K562 (cell line): ENCODE data around the gene SUPT5H. TPM values are rescaled to one million over a fixed set of nuclear protein-coding genes. Genes with fewer than 3 reads are reported as not detected.

Source experiments
- ATAC-seq: fragments of 200-7000 bp; cut with Tn5 transposase; 3 replicates; pipeline ENCODE4 v1.9.1; 2020; ENCODE audit warnings: moderate library complexity
- BruUV-seq: library from RNA; stranded (reverse); fragments of 400-500 nt; replicated peaks from 2 replicates; lab custom pipeline; 2021; lab: Mats Ljungman, UMichigan
- CTCF ChIA-PET: fragments of 300-600 bp; formaldehyde crosslinking; extraction: SDS; loops from one replicate; lab custom pipeline; 2021; ENCODE audit warnings: low intra/inter-chr PET ratio; lab: Yijun Ruan, JAX
- POLR2A ChIA-PET: fragments of 300-600, 350-650 bp; sonication (Branson Sonifier 250); formaldehyde crosslinking; extraction: SDS; loops from one replicate; lab custom pipeline; 2021; ENCODE audit warnings: antibody characterized with exemption, inconsistent platforms; lab: Yijun Ruan, JAX
- DNase-seq, 4 experiments: peaks; one replicate each; pipeline versions ENCODE4 v3.0.0 to v3.0.0-alpha.2; 2011 to 2018; ENCODE audit warnings: low spot score in 3 of 4, mixed read lengths in 3 of 4; ENCODE audit errors: extremely low read depth in 1 of 4
- FAIRE-seq: peaks from 2 replicates; lab custom pipeline; 2011; peaks lifted over from hg19 to GRCh38; lab: Jason Lieb, UNC
- H2AFZ ChIP-seq: 2 replicates; pipeline ENCODE4 v1.6.0; 2011; ENCODE audit warnings: low read depth, low read length, control low read depth, inconsistent platforms
- H3K27ac ChIP-seq: fragments of 200-600 bp; 3 replicates; pipeline ENCODE4 v1.8.0; 2011; ENCODE audit warnings: low read depth, mild to moderate bottlenecking, control low read depth, inconsistent platforms, low read length, moderate library complexity, mixed read lengths; ENCODE audit errors: extremely low read depth
- H3K27me3 ChIP-seq, 2 experiments: fragments of 300-600 bp in 1 of 2; 2 replicates in 1 of 2; 3 replicates in 1 of 2; pipeline versions ENCODE4 v1.6.0 to v1.8.0; 2011; ENCODE audit warnings: inconsistent platforms in 2 of 2, low read length in 2 of 2, mild to moderate bottlenecking in 1 of 2, mixed read lengths in 1 of 2, moderate library complexity in 1 of 2; ENCODE audit not compliant: control insufficient read depth in 2 of 2, insufficient read depth in 2 of 2
- H3K36me3 ChIP-seq: fragments of 300-600 bp; 3 replicates; pipeline ENCODE4 v1.8.0; 2011; ENCODE audit warnings: mild to moderate bottlenecking, low read length, inconsistent platforms; ENCODE audit not compliant: control insufficient read depth, insufficient read depth
- H3K4me1 ChIP-seq, 2 experiments: fragments of 200-600 bp in 1 of 2; replicated peaks in 1 of 2; 2 replicates in 1 of 2; 3 replicates in 1 of 2; pipeline versions ENCODE4 v1.5.1 to v1.8.0; 2011; ENCODE audit warnings: inconsistent platforms in 2 of 2, low read length in 2 of 2, mild to moderate bottlenecking in 1 of 2, mixed read lengths in 1 of 2, moderate library complexity in 1 of 2; ENCODE audit not compliant: control insufficient read depth in 2 of 2, insufficient read depth in 2 of 2
- H3K4me2 ChIP-seq: 2 replicates; pipeline ENCODE4 v1.6.1; 2011; ENCODE audit warnings: low read length, control low read depth, inconsistent platforms, mixed read lengths; ENCODE audit not compliant: insufficient read depth
- H3K4me3 ChIP-seq: fragments of 200-600 bp; sonication (generic), shearing (Covaris generic); 2 replicates; pipeline ENCODE4 v1.5.1; 2016; ENCODE audit warnings: control low read depth, inconsistent platforms
- H3K79me2 ChIP-seq: fragments of 200-600 bp; 3 replicates; pipeline ENCODE4 v1.8.0; 2011; ENCODE audit warnings: low read length, inconsistent platforms; ENCODE audit not compliant: control insufficient read depth, insufficient read depth
- H3K9ac ChIP-seq, 2 experiments: 2 replicates each; pipeline versions ENCODE4 v1.6.0 to v1.6.1; 2011; ENCODE audit warnings: low read depth in 2 of 2, low read length in 2 of 2, control low read depth in 1 of 2, inconsistent platforms in 1 of 2, mild to moderate bottlenecking in 1 of 2, mixed read lengths in 1 of 2; ENCODE audit not compliant: insufficient read depth in 1 of 2
- H3K9me1 ChIP-seq: one replicate; pipeline ENCODE4 v1.6.0; 2011; ENCODE audit warnings: inconsistent platforms, mild to moderate bottlenecking, low read length, moderate library complexity; ENCODE audit not compliant: control insufficient read depth, insufficient read depth
- H3K9me3 ChIP-seq: replicated peaks from 2 replicates; pipeline ENCODE4 v1.5.1; 2011; ENCODE audit warnings: low read depth, low read length, inconsistent platforms; ENCODE audit not compliant: control insufficient read depth, insufficient read depth
- H4K20me1 ChIP-seq: replicated peaks from 2 replicates; pipeline ENCODE4 v1.6.1; 2011; ENCODE audit warnings: low read length, inconsistent platforms, mixed read lengths; ENCODE audit not compliant: control insufficient read depth, insufficient read depth
- ATF1 ChIP-seq, 2 experiments: fragments of 450-650 bp in 1 of 2; IDR thresholded peaks; 2 replicates each; pipeline ENCODE4 v1.6.1; 2016; ENCODE audit warnings: missing compliant biosample characterization in 1 of 2, missing genetic modification characterization in 1 of 2
- EGR1 ChIP-seq: fragments of 450-650 bp; conservative IDR thresholded peaks from 2 replicates; pipeline ENCODE4 v1.6.1; 2017; ENCODE audit warnings: mild to moderate bottlenecking
- ESRRB ChIP-seq: fragments of 250-450 bp; sonication (Bioruptor Pico); IDR thresholded peaks from 2 replicates; pipeline ENCODE4 v1.5.0; 2020; ENCODE audit warnings: mild to moderate bottlenecking, moderate library complexity, borderline replicate concordance
- MYNN ChIP-seq, 2 experiments: sonication (generic); formaldehyde crosslinking in 1 of 2; IDR thresholded peaks; 2 replicates each; pipeline versions ENCODE4 v1.5.0 to v1.6.1; 2016 to 2020; ENCODE audit warnings: antibody characterized with exemption in 1 of 2, missing genetic modification reagents in 1 of 2
- NFIC ChIP-seq: fragments of 450-650 bp; IDR thresholded peaks from 2 replicates; pipeline ENCODE4 v1.6.1; 2017; ENCODE audit warnings: mild to moderate bottlenecking, inconsistent platforms
- POLR2A ChIP-seq: fragments of 450-650 bp; conservative IDR thresholded peaks from 2 replicates; pipeline ENCODE4 v1.6.1; 2016
- POLR2B ChIP-seq: fragments of 450-650 bp; IDR thresholded peaks from 2 replicates; pipeline ENCODE4 v1.6.1; 2018; ENCODE audit warnings: low read depth; ENCODE audit not compliant: partially characterized antibody
- SAFB2 ChIP-seq: fragments of 200-400 bp; formaldehyde crosslinking; IDR thresholded peaks from 2 replicates; pipeline ENCODE4 v1.6.1; 2018; ENCODE audit warnings: borderline replicate concordance, low read length, low read depth, moderate library complexity; ENCODE audit not compliant: severe bottlenecking
- SUPT5H ChIP-seq: fragments of 450-650 bp; IDR thresholded peaks from 2 replicates; pipeline ENCODE4 v1.6.1; 2016
- TEAD4 ChIP-seq, 2 experiments: sonication (generic) in 1 of 2; formaldehyde crosslinking in 1 of 2; IDR thresholded peaks; 2 replicates each; pipeline versions ENCODE4 v1.6.1 to v1.8.0; 2012 to 2022; ENCODE audit warnings: borderline replicate concordance in 1 of 2, inconsistent platforms in 1 of 2, low read length in 1 of 2, mild to moderate bottlenecking in 1 of 2, missing genetic modification reagents in 1 of 2
- THRAP3 ChIP-seq: fragments of 450-650 bp; IDR thresholded peaks from 2 replicates; pipeline ENCODE4 v1.6.1; 2016; ENCODE audit warnings: mild to moderate bottlenecking, inconsistent platforms, borderline replicate concordance
- TSC22D4 ChIP-seq: fragments of 450-650 bp; IDR thresholded peaks from 2 replicates; pipeline ENCODE4 v1.6.1; 2016; ENCODE audit warnings: missing genetic modification characterization, missing biosample characterization, control low read depth
- YBX1 ChIP-seq: fragments of 450-650 bp; IDR thresholded peaks from 2 replicates; pipeline ENCODE4 v1.7.1; 2016; ENCODE audit warnings: mild to moderate bottlenecking
- ZNF695 ChIP-seq: fragments of 450-650 bp; formaldehyde crosslinking; IDR thresholded peaks from 2 replicates; pipeline ENCODE4 v1.4.0; 2020; ENCODE audit warnings: mild to moderate bottlenecking, moderate library complexity
- ZNF699 ChIP-seq: fragments of 250-450 bp; sonication (Bioruptor Pico); IDR thresholded peaks from 2 replicates; pipeline ENCODE4 v1.8.0; 2021; ENCODE audit warnings: mild to moderate bottlenecking, moderate library complexity; ENCODE audit not compliant: insufficient replicate concordance
- ZNF830 ChIP-seq: fragments of 250-450 bp; sonication (Bioruptor Pico); IDR thresholded peaks from 2 replicates; pipeline ENCODE4 v1.5.0; 2021; ENCODE audit warnings: mild to moderate bottlenecking
- WGBS: fragments of 100-300 bp; shearing (Covaris generic); methylation state at CpG from one replicate; pipeline ENCODE4 v1.1.6; 2016; ENCODE audit warnings: low coverage, mixed read lengths; ENCODE audit not compliant: insufficient coverage; ENCODE audit errors: missing lambda C conversion rate; 5-methylcytosine and 5-hydroxymethylcytosine counted together
- in situ Hi-C: fragments of 300-500 bp; cut with MboI; formaldehyde crosslinking; loops from 4 replicates; pipeline ENCODE4 v1.15.0; 2018; ENCODE audit warnings: inconsistent platforms, mixed read lengths
- intact Hi-C: fragments of 100-400 bp; cut with micrococcal nuclease; formaldehyde crosslinking; loops from 2 replicates; pipeline ENCODE4 v1.14.2; 2022
- polyA plus RNA-seq, 8 experiments: library from polyadenylated mRNA; depleted of rRNA in 4 of 8; stranded (reverse) in 5 of 8; unstranded in 3 of 8; fragments of >200 nt; fragmentation: Nextera tagmentation in 2 of 8; fragmentation: Illumina TruSeq in 1 of 8; extraction: Ambion mirVana in 2 of 8; extraction: Trizol in 1 of 8; gene quantifications; 2 replicates each; pipeline versions ENCODE4 v1.2.1 to v1.2.3, GENCODE V29; 2011 to 2014; ENCODE audit warnings: inconsistent platforms in 1 of 8, missing spikeins in 1 of 8
- total RNA-seq, 7 experiments: library from RNA; depleted of rRNA in 6 of 7; stranded (reverse); fragments of >200 nt in 6 of 7; fragmentation: Illumina TruSeq in 2 of 7; extraction: Trizol in 2 of 7; gene quantifications; 2 replicates each; pipeline versions ENCODE4 v1.2.1 to v1.2.3, GENCODE V29; 2011 to 2021; ENCODE audit warnings: low replicate concordance in 1 of 7

SUPT5H gene
- total and polyA plus RNA-seq, 9 of the 15 experiments (the other 6 are each of a cell fraction or from before 2014, with no cell fraction given), result 13.3 to 85.9 (median 35.9) TPM

- in situ Hi-C loops, result no loop called here
- CTCF ChIA-PET, result no interaction called here
Measured at GRCh38 chr19:39425744-39426143, 19.6 kb upstream of the SUPT5H start.

More at GRCh38 chr19:39425744-39426143, 19.6 kb upstream of the SUPT5H start:
- POLR2A ChIA-PET, result interaction anchor here (0.8 to 9.1 kb wide), 2 partner anchors 8 to 34 kb away, joined by 3 to 141 read pairs; partner anchors contain the start of genes MED29 and RPS16
- H3K4me1 ChIP-seq, result peaks cover 3 to 17% of the 10 kb centered on the region in 2 experiments; a peak in 2 of 5 replicates
- no peak overlapping the region for H3K27ac ChIP-seq
- no peak for TF ChIP-seq SAFB2
- TF ChIP-seq TEAD4 (IDR thresholded peaks at IDR 0.05; ENCODE audit: low read length), result no peak
- TF ChIP-seq TEAD4 (CRISPR knock-in tag; IDR thresholded peaks at IDR 0.05; ENCODE audit: borderline replicate concordance), result no peak
- no peak for TF ChIP-seq ZNF695 (CRISPR knock-in tag)
- TF ChIP-seq TSC22D4 (tag), result 0 out of 2 replicates have a peak, but pooled peaks have one; percentile 20
- 0 out of 2 replicates have a peak, but pooled peaks have one; percentile 4 for TF ChIP-seq EGR1
- TF ChIP-seq POLR2A, result 0 out of 2 replicates have a peak, but pooled peaks have one; percentile 25
- peak; percentile 51 for TF ChIP-seq POLR2B
- no peak for TF ChIP-seq ZNF699 (CRISPR knock-in tag)
- no peak for TF ChIP-seq ESRRB (CRISPR knock-in tag)
- no peak for TF ChIP-seq YBX1
- no peak for TF ChIP-seq NFIC
- no peak for TF ChIP-seq THRAP3
- no peak for TF ChIP-seq ZNF830 (CRISPR knock-in tag)
- TF ChIP-seq MYNN (IDR thresholded peaks at IDR 0.05), result 0 out of 2 replicates have a peak, but pooled peaks have one; percentile 13
- no peak for TF ChIP-seq MYNN (CRISPR knock-in tag; IDR thresholded peaks at IDR 0.05)
- TF ChIP-seq SUPT5H, result peak; percentile 63
- TF ChIP-seq ATF1 (CRISPR knock-in tag; IDR thresholded peaks at IDR 0.05), result no peak
- TF ChIP-seq ATF1 (tag; IDR thresholded peaks at IDR 0.05), result no peak
- intact Hi-C loops, result no loop called here
- no peaks in the 10 kb centered on the region for H3K79me2 ChIP-seq
- no peak overlapping the region for H2AFZ ChIP-seq
- no peak overlapping the region for H3K4me2 ChIP-seq
- 63% methylated on average over 7 of the region's 7 CpGs for WGBS
- H3K9ac ChIP-seq, result no peak overlapping the region
- H3K9me3 ChIP-seq, result no peaks in the 10 kb centered on the region
- DNase-seq (no peak), ATAC-seq (no peak), FAIRE-seq (no peak)
- H3K36me3 ChIP-seq, result peaks cover 18% of the 10 kb centered on the region; the same call in 1 of the 3 replicates
- no peaks in the 10 kb centered on the region for H3K27me3 ChIP-seq
- H3K9me1 ChIP-seq, result no peaks in the 10 kb centered on the region
- H3K4me3 ChIP-seq, result no peak overlapping the region
- no TSS peak for BruUV-seq
- no peaks in the 10 kb centered on the region for H4K20me1 ChIP-seq
